GM19193 (cell line): ENCODE measurements around the gene CD300A.

Experiments used
- POLR2A ChIP-seq: IDR thresholded peaks from 4 replicates; pipeline ENCODE4 v1.6.1; 2011; ENCODE audit not compliant: insufficient read depth, insufficient read length; ENCODE audit errors: extremely low read depth

CD300A gene

DNA sequence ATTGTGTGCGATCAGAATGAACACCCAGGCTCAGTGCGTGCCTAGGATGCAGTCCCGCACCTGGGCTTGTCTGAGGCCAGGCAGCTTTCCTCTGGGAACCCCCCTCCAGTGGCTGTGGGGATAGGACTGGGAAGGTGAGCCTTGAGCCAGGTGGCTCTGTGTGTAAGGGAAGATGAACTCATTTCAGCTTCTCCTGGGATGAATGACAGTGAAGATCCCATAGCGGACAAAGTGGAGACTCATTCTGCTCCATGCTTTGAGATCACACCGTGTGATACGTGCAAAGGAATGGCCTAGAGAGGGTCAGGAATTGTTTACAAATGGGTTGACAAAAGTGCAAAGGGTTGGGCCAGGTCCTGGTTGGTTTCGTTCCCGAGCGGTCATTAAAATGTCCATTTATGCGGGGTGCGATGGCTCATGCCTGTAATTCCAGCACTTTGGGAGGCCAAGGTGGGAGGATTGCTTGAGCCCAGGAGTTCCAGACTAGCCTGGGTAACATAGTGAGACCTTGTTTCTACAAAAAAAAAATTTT is 18.7 kb upstream of the CD300A start:
- no peak for TF ChIP-seq POLR2A

GRCh38 chr17:74448756-74449155 is 17.7 kb upstream of the CD300A start:
- TF ChIP-seq POLR2A = no peak

DNA sequence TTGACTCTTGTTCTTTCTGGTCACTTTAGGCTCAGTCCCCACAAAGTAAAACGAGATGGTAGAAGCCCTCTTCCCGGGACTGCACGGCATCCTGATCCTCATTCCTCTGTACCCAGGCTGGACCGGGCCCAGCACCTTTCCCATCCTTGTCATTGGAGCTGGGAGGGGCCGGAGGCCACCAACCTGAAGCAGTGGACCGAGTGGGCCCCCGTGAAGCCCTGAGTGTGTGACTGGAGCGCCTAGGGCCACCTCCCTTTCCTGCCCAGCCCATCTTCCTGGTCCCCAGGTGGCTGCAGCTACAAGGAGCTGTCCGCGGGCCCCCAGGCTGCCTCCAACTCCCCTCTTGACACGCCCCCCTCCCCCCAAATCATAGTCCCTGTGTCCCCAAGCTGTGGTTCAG is 17.1 kb upstream of the CD300A start:
- no peak for TF ChIP-seq POLR2A

DNA sequence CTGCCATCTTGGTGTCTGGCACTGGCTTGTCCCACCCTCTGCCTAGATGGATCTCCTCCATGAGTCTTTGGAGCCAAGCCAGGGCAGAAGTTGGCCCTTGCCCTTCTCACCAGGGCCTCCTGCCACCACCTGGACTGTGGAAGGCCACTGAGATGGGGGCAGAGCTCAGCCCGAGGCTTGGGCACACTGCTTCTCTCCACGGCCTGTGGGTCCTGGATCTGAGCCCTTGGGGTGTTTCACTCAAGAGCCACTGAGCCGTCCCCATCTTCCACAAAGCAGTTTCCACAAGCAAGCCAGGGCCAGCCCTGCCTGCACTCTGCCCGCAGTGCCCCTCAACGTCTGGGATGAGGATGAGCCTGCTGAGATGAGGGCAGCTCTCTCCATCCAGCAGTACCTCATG is 16.7 kb upstream of the CD300A start:
- TF ChIP-seq POLR2A = no peak

DNA sequence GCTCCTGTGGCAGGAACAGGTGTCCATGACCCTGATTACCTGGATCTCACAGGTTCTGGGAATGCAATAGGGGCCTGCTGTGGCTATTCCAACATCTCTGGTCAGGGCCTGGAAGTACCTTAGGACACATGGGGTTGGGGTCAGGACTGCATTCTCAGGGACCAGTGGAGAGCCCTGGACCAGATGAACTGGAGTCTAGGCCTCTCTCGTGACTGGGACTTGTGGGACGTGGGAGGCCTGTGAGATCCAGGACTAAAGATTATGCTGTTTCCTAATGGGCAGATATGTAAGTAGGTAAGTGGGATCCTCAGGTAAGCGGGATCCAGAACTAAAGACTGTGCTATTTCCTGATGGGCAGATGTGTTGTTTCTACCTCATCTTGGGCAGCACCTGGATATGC is 16.2 kb upstream of the CD300A start:
- no peak for TF ChIP-seq POLR2A

DNA sequence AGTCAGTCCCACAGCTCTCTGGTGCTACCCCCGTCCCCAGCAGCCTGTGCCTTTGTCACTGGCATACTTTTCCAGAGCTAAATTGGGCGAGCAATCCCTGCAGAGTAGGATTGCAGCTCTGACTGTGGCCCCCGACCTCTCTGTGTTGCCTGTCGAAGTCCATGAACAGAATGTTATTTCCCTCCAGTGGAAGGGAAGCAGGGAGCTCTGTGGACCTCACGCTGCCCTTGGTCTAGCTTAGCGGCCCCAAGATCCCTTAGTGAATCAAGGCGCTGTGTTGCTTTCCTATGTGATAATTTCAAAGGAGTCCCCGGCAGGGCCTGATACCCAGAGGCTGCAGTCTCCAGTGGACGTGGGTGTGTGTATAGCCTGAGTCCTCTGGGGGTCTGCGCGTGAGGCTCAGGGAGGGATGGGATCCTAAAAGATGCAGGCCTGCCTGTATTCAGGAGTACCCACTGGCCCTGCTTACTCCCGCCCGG is 15.5 kb upstream of the CD300A start:
- TF ChIP-seq POLR2A = no peak

GRCh38 chr17:74451557-74451956 is 14.9 kb upstream of the CD300A start:
- TF ChIP-seq POLR2A = no peak

- TF ChIP-seq POLR2A = no peak
Measured at GRCh38 chr17:74452033-74452840, 14.2 kb upstream of the CD300A start.

GRCh38 chr17:74452841-74453661 is 13.4 kb upstream of the CD300A start:
- TF ChIP-seq POLR2A = no peak

DNA sequence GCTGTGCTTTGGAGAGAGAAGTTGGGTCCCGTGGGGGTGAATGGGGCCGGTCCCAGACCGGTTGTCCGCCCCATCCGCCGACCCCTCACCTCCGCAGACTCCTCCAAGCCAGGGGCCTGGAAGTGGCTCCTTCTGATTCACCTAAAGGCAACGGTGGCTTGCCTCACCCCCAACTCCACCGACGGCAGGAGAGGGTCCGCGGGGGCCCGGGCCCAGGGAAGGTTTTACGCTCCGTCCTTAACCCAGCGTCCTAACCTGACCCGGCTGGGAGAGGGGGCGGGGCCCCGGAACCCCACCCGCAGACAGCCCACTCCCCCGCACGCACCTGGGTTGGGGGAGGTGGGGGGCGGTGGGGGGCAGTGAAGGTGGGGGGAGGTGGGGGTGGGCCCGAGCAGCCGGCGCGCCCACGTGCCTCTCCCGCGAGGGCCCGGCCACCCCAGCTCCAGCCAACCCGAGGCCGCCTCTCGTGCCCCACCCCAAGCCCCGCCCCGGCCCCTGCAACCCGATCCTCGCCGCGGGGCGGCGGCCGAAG is 12.7 kb upstream of the CD300A start:
- no peak for TF ChIP-seq POLR2A

- peak; percentile 26 for TF ChIP-seq POLR2A
Measured at GRCh38 chr17:74454197-74455024, 12.0 kb upstream of the CD300A start.

GRCh38 chr17:74455025-74455545 is 11.3 kb upstream of the CD300A start:
- TF ChIP-seq POLR2A = no peak

GRCh38 chr17:74455821-74456220 is 10.6 kb upstream of the CD300A start:
- TF ChIP-seq POLR2A = no peak

GRCh38 chr17:74457146-74457819 is 9.2 kb upstream of the CD300A start:
- no peak for TF ChIP-seq POLR2A
